ENCODE measurements around the gene DIAPH3. TPM values are rescaled to one million over a fixed set of nuclear protein-coding genes. Genes with fewer than 3 reads are reported as not detected.

The DIAPH3 gene
- total and polyA plus RNA-seq, 2 of the 4 experiments (the other 2 are of a cell fraction): 8.9 to 9.3 TPM

- H3K9me1 ChIP-seq (ENCODE audit: insufficient read depth, low read length): 0 out of 2 replicates have a peak, but pooled peaks cover 2% of the 10 kb centered on the region
- no peak overlapping the region for H3K14ac ChIP-seq (replicated peaks; ENCODE audit: low read depth, low read length)
- CTCF ChIA-PET: no interaction called here
- H3K9ac ChIP-seq (ENCODE audit: low read depth, low read length): no peak overlapping the region
- H3K4ac ChIP-seq (ENCODE audit: low read depth, low read length): no peak overlapping the region
- H2AFZ ChIP-seq (replicated peaks; ENCODE audit: low read length, poor library complexity): no peak overlapping the region
- intact Hi-C loops (cut with micrococcal nuclease): no loop called here
- TF ChIP-seq CEBPB (IDR thresholded peaks at IDR 0.05; ENCODE audit: low read depth, low read length) (no peak), RAD21 (IDR thresholded peaks at IDR 0.05; ENCODE audit: low read length) (no peak), CHD1 (IDR thresholded peaks at IDR 0.05; ENCODE audit: low read depth, low read length) (no peak), SMC3 (IDR thresholded peaks at IDR 0.05; ENCODE audit: low read depth, low read length) (no peak), ELK1 (IDR thresholded peaks at IDR 0.05; ENCODE audit: borderline replicate concordance, low read depth, low read length) (no peak), BHLHE40 (IDR thresholded peaks at IDR 0.05; ENCODE audit: low read depth, low read length) (no peak), MAFK (IDR thresholded peaks at IDR 0.05; ENCODE audit: low read depth, low read length) (no peak), MXI1 (IDR thresholded peaks at IDR 0.05; ENCODE audit: borderline replicate concordance, low read depth, low read length) (no peak), CTCF (conservative IDR thresholded peaks at IDR 0.05; ENCODE audit: low read depth, low read length) (no peak), RCOR1 (IDR thresholded peaks at IDR 0.05; ENCODE audit: insufficient replicate concordance, low read length) (no peak), USF2 (IDR thresholded peaks at IDR 0.05; ENCODE audit: low read depth, low read length) (no peak), FOS (IDR thresholded peaks at IDR 0.05; ENCODE audit: low read depth, low read length) (no peak), POLR2A (IDR thresholded peaks at IDR 0.05; ENCODE audit: low read depth, low read length) (no peak), NFE2L2 (IDR thresholded peaks at IDR 0.05; ENCODE audit: low read depth, low read length) (no peak)
- no peaks in the 10 kb centered on the region for H3K36me3 ChIP-seq (ENCODE audit: control insufficient read depth, insufficient read depth, low read length)
- no peak overlapping the region for H3K27ac ChIP-seq (ENCODE audit: insufficient read depth, low read length)
- no peak overlapping the region for H3K56ac ChIP-seq (ENCODE audit: extremely low read depth, insufficient read depth, low read length)
- in situ Hi-C loops (cut with MboI; ENCODE audit: low sequenced_read_pairs): no loop called here
- no TSS peak for BruUV-seq (replicated peaks)
- H3K18ac ChIP-seq (ENCODE audit: low read depth, low read length): no peak overlapping the region
- H3K9me3 ChIP-seq (ENCODE audit: control insufficient read depth, insufficient read depth, low read length): no peaks in the 10 kb centered on the region
- H3K27me3 ChIP-seq (ENCODE audit: control insufficient read depth, insufficient read depth, low read length): no peaks in the 10 kb centered on the region
- H3K23ac ChIP-seq (ENCODE audit: low read depth, low read length): no peak overlapping the region
- H2AK9ac ChIP-seq (replicated peaks; ENCODE audit: low read depth, low read length, poor library complexity): no peak overlapping the region
- no peak overlapping the region for H2BK120ac ChIP-seq (ENCODE audit: low read depth, low read length)
- no peak overlapping the region for H3K4me3 ChIP-seq (ENCODE audit: insufficient read depth, low read depth, low read length)
- ATAC-seq (ENCODE audit: low read depth): no peak
- H2BK5ac ChIP-seq (ENCODE audit: low read depth, low read length, poor library complexity, severe bottlenecking): no peak overlapping the region
- H4K5ac ChIP-seq (ENCODE audit: low read depth, low read length): no peak overlapping the region
- no peak overlapping the region for H2BK20ac ChIP-seq (ENCODE audit: low read depth, low read length)
- no peak overlapping the region for H2AK5ac ChIP-seq (ENCODE audit: low read depth, low read length)
- POLR2A ChIA-PET (ENCODE audit: unreplicated experiment): no interaction called here
- H3K4me2 ChIP-seq (ENCODE audit: low read depth, low read length): no peak overlapping the region
- H2BK15ac ChIP-seq (ENCODE audit: low read depth, low read length): no peak overlapping the region
- no peaks in the 10 kb centered on the region for H4K20me1 ChIP-seq (ENCODE audit: insufficient read depth, low read length)
- H3K79me1 ChIP-seq (ENCODE audit: low read depth in 1 of 2, low read length in 2 of 2): peaks cover under 1 to 3% of the 10 kb centered on the region in 2 experiments; a peak in 2 of 4 replicates
- H4K91ac ChIP-seq (ENCODE audit: insufficient read depth, low read depth, low read length): no peak overlapping the region
- dilution Hi-C loops (cut with HindIII; ENCODE audit: low sequenced_read_pairs, unreplicated experiment): no loop called here
- H3K4me1 ChIP-seq (ENCODE audit: control insufficient read depth, insufficient read depth, low read length): peaks cover 5% of the 10 kb centered on the region
- H4K8ac ChIP-seq (ENCODE audit: low read depth in 2 of 2, low read length in 2 of 2): no peak overlapping the region
- no peak for DNase-seq
Observed at GRCh38 chr13:59742467-59742866, 421.3 kb downstream of the DIAPH3 start.
